Endometrial microvascular endothelial cells (primary cell): ENCODE measurements around the gene NID2. TPM values are rescaled to one million over a fixed set of nuclear protein-coding genes. Genes with fewer than 3 reads are reported as not detected.

Experiments used
- in situ Hi-C: cut with HindIII; loops from 2 replicates; pipeline ENCODE4 v1.10.0; 2017; ENCODE audit warnings: low sequenced_read_pairs, low pct_unique_long_range_greater_than_20kb; ENCODE audit errors: inconsistent ontology term
- total RNA-seq: library from RNA; depleted of rRNA; stranded (reverse); fragments of >200 nt; gene quantifications from one replicate; pipeline ENCODE4 v1.2.3, GENCODE V29; 2015; ENCODE audit errors: inconsistent ontology term

Gene NID2
- total RNA-seq, 1 donor from 2014 or later, result 3.9 TPM

DNA sequence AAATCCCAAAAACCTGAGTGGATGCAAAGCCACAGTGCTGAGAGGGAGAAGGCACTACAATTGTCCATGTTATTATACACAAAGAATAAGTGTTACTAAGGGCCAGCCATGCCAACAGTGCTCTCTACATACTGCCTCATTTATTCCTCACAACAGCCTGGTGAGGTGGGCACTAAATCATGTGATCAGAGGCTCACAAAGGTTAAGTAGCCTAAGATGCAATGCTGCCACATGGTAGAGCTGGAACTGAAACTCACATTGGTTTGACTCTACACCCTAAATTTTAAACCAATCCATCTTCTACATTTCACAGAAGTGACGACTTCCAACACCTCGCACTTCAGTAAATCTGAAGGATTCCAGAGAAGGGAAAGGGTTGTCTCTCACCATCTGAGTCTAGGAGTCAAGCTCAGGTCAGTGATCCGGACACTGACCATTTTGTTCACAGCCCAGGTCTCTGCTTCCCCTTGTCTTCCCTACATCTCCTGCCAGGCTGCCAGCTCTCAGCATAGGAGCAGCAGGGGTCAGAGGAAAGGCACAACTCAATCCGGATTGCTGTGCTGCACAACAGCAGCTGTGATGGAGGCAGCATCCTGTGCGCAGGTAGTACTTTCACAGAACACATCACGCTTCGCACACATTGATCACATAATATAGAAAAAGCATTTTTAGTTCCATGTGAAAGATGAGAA is 29.6 kb downstream of the NID2 start:
- in situ Hi-C loops, result no loop called here

DNA sequence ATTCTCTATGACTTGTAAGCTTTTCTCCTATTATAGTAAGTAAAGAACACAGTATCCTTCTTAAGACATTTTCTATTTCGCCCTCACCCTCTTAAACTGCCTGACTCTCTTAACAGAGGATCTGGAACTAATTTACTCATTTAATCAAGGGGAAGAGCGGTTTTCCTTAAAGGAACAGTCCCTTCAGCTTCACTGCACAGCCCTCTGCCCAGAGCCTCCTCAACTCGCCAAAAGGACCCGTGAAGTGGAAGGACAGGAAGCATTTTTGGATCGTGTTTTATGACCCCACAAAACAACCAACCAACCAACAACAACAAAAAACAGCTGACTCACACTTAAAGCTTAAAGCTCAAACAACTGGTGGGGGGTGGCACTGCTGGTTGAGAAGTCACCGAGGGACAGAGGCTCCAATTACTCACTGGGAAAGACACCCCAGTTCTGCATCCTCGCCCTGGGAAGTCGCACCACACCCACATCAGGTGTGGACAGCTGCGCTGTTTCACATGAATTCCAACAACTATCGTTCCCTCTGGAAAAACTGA is 35.7 kb downstream of the NID2 start:
- in situ Hi-C loops, result no loop called here

DNA sequence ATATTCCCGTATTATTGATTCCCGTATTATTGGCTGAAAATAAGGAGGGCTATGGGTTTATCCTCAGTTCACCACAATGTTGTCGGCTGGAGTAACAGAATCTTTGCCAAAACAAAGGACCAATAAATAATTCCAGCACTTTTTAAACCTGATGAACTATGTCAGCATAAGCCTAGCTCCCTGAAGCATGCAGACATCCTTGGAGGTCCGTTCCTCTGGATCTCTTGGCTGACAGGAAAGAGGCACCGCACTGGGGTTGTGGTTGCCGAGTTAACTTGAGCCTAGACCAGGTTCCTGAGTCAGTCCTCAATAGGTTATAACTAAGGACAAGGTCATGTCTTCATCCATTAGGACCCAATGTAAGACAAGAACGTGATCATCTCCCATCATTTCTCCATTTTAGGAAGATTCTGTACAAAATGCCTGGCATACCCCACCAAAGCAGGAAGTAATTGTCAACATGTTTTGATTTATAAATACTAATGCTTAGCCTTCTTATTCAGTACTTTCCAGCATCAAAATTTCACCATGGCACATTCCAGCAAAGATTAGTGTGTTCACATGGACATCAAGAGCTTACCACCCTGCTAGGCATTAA is 36.6 kb downstream of the NID2 start:
- in situ Hi-C loops, result no loop called here

DNA sequence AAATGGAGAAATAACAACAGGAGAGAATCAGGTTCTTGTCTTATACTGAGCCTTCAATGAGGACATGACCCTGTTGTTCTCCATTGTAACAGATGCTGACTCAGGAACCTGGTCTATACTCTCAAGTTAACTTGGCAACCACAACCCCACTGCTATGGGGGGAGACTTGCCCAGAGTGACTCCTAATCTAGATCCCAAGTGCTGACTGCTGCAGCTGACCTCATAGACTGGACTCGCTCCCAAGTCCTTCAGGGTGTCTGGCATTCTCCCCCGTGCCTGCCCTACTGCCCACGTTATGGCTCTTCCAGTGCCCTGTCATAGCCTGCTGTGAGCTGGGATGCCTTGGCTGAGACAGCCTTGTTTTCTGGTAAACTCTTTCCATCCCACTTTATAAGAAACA is 37.1 kb downstream of the NID2 start:
- in situ Hi-C loops, result no loop called here

DNA sequence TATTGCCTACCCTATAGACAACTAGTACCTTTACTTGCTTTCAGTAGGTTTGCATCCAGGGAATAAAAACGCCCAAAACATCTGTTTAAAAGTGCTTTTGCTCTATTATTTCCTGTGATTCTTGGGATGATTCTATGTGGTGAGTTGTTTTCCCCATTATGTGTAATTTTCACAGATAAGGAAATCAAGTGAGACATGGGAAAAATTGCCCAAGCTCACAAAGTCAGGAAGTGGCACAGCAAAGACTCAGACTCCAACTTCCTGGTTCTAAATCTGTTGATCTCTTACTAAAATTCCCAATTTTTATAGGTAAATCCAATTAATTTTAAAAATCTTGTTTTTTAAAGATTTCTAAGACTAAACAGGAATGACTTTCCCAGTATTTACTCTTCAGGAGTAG is 39.0 kb downstream of the NID2 start:
- in situ Hi-C loops, result no loop called here

DNA sequence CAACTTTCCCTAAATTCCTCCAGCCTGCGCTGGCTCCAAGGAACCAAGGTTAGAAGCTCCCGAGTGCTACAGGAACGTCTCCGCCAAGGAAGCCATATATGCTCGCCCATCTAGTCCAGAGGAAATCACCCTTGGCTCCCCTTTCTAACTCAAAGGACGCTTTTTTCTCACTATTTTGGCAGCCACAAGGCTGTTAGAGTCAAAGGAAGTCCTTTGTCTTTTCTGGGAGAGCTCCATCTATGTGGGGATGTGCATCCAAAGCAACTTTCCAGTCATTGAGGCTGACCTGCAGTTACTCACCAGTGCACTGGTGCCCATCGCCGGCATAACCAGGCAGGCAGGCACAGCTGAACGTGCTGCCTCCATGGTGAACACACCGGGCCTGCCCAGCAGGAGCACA is 42.0 kb downstream of the NID2 start:
- in situ Hi-C loops, result no loop called here

DNA sequence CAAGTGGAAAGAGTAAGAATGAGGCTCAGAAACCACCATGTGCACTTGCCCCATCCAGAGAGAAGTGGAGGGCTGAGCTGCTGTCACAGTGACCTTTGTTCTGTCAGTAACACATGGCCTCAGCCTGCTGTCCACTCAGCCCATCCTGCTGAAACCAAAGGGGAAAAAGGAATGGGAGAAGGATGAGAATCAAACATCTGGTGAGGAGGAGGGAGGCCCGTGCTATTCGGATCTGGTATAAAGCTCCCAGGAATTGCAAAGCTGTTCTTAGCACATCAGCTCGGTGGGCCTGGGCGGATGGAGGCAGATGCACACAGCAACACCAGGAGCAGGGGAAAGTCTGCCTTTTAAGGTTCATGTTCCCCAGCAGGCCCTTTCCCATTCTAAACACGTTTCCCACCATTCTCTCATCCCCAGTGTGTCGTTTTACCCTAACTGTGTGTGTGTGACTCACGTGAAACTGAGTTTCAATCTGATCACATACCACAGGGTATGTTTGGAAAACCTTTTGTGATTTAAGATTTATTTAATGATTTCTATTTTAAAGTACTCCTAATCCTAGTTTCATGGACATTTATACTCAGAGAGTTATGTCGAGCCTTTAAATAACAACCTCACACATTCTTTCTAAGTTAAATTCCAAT is 42.7 kb downstream of the NID2 start:
- in situ Hi-C loops, result no loop called here

DNA sequence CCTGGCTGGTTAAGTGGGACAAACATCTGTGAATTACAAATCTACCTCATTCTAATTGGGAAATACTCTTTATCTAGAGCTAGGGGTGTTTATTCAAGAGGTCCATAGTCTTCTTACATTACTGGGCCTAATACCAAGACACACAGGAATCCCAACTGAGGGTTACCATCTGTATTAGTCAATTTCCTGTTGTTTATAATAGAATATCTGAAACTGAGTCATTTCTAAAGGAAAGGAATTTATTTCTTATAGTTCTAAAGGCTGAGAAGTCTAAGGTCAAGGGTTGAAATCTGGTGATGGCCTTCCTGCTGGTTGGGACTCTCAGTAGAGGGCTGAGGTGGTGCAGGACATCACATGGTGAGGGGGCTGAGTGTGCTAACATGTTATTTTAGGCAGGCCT is 43.5 kb downstream of the NID2 start:
- in situ Hi-C loops, result no loop called here

DNA sequence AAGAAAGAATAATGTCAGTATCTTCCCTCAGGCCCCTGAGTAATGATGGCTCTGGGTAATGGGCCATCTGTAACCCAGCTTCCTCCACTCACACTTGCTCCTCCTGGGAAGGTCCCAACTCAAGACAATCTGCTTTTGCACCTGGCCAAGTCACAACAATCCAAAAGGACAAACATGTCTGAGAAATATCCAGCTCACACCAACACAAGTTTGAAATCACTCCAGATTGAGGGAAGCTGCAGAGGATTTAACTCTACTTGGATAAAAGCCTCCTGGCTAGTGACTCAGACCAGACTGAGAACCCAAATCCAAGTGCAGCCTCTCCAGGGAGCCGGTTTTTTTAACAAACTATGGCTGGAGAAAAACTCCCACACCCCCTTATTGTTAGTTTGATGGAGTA is 45.3 kb downstream of the NID2 start:
- in situ Hi-C loops, result loop anchor here (25.0 kb wide), 1 partner anchor 1086 kb away; the partner anchor contains the start of gene PYGL

DNA sequence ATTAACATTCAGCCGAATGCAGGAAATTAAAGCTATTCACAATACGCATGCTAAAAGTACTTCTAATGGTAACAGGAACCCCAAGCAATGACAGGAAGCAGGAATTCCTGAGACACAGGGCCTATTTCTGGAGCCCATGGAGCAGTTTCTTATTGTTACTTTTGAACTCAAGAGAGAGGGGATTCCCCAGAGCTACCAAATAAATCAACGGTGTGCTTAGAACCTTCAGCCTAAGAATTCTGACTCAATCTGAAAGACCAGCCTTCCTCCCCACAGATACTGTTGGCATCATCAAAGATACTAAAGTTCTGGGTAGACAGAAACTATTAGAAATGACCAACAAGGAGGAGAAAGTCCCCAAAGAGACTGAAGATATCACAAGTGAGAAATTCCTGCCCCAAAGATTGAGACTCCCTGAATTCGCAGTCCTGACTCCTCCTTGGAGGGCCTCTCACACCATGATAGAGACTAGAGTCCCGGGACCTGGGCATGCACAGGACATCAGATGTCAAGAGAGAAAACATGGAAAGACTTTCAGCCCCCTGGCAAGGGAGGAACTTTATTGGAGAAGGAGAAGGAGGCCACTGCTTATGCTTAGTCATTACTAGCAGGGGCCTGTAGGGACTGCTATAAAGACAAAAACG is 46.8 kb downstream of the NID2 start:
- in situ Hi-C loops, result loop anchor here (25.0 kb wide), 1 partner anchor 1085 kb away; the partner anchor contains the start of gene PYGL

DNA sequence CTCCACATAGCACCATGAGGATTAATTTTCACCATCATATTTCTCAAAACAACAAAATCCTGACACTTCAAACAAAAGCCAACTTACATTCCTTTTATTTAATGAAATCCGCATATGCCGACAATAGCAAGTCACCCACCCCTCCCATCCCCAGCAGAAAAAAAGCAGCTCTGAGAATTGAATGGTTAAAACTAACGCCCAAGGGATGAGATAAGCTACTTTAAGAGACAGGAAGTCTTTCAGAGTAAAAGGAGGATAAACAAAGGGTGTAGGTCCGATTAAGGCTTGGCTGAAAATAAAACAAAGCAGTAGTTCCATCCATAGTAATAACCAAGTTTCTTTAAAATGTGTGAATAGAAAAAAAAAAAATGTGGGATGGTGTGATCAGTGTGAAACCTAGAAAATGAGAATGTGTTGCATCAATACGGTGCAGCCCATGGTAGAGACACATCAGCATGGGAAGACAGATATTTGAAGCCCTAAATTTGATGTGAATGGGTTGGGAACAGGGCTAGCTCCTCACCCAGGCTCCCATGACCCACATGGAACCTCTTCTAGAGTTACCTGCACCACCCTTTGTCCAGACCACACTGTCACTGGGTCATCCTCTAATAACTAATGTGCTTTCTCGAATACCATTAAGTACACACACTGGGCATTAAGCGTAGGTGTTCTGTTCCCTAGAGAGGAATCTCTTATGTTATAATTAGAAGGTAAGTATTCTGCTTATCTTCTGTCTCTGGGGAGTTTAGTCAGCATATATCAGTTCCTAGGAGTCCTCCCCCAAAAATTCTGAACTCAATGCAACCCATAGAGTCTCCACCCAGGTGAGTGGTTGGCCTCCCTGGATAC is 47.8 kb downstream of the NID2 start:
- in situ Hi-C loops, result loop anchor here (25.0 kb wide), 1 partner anchor 1084 kb away; the partner anchor contains the start of gene PYGL

DNA sequence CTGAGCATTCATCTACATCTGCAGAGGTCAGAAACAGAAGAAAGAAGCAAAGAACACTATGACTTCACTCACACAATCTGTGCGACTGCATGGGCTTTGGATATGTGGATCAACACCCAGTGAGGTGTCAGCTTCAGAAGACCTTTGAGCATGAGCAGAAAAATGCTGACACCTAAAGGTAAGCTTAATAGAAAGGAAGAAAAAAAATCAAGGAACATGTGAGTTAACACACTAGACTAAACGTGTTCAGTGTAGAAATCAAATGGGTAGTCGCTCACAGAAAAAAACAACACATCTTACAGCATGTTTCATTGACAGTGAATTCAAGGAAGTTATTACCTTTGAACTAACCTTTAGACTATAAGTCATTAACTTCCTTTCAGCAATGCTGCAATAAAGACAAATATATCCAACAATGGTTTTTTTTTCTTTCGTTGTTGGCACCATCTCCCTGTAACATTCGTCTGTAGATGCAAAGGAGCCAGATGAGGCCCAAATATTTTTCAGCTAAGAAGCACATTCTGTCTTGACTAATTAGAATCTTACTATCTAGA is 48.6 kb downstream of the NID2 start:
- in situ Hi-C loops, result loop anchor here (25.0 kb wide), 1 partner anchor 1083 kb away; the partner anchor contains the start of gene PYGL

DNA sequence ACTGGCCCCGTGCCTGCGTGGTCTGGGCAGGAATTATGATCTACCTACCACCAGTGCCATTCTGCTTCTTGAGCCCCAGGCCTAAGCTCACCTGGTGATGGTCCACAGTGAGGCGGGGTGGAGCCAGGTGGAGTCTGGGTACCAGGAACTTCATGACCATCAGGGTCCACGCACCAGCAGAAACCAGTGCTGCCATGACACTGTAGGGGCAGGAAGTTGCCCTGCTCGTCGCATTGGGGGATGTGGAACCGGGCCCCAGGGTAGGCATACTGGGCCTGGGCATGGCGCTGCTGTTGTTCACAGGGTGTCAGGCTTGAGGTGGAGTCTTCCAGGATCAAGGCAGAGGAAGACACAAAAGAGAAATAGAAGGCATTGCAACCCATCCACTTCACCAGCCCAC is 49.9 kb downstream of the NID2 start:
- in situ Hi-C loops, result loop anchor here (25.0 kb wide), 1 partner anchor 1082 kb away; the partner anchor contains the start of gene PYGL

DNA sequence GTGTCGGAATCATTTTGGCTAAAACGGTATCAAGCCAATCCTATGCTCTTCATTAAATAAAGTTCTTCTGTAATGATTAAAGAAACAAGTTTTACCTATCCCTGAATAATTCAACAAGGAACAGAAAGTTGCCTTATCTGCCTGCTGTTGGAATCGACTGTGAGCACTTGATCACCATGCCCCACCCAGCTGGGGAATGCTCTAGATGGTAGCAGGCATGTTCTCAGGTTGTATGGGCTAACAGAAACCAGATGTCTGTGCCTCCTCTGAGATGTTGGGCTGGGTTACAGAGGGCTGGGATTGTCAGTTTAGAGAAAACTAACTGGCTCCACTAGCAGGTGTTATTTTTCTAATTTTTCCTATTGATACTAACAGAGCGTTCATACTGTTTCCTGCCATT is 50.6 kb downstream of the NID2 start:
- in situ Hi-C loops, result loop anchor here (25.0 kb wide), 1 partner anchor 1081 kb away; the partner anchor contains the start of gene PYGL

DNA sequence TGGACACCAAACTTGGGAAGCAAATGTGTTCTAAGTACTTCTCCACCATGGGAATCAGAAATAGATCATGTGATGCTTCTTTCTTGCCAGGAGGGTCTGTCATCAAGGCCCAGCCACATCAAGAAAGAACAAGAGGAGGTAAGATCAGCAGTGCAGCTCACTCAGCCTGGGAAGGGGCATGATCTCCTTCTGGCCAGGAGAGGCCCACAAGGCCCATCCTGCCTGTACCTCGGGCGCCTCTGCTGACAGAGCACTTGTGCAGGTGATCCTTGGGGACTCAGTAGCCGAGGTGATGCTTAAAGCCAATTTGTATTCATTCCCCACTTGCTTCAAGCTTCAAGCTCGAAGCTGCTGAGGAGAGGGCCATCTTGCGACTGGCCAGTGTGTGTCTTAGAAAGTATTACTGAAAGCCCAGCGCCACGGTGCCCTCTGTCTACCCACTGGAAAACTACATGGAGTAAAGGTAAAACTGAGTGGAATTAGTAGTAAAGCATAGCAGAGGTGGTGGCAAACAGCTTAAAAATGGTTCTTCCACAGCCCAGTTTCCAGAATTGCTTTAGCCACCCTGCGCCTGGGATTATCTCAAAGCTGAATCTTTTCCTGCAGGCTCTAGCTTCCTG is 53.3 kb downstream of the NID2 start:
- in situ Hi-C loops, result loop anchor here (25.0 kb wide), 1 partner anchor 1078 kb away; the partner anchor contains the start of gene PYGL

DNA sequence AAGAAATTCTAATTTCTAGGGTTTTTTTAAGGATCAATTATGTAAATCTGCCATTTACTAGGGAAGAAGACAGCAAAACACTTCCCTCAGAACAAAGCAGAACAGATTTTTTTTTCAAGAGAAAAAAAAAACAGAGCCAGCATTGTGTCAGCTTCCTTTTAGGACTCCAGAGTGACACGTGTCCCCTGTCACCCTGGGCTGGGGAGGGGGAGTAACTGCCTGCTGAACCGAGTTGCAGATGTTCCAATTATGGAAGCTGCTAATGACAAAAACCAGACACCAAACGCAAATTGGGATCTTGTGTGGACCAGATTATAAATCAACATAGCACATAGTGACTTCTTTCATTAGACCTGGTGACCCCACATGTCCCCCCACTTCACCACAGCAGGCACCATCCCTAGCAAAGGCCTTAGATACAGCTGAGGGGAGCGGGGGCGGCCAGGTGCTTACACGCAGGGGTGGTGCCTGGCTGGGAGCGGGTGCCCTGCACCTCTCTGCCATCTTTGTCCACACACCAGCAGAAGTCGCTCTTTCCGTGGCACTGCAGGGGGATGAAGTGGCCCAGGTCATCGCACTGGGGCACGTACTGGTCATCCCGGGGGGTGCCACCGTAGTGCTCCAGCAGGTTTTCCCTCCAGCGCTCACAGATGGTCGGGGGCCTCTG is 54.1 kb downstream of the NID2 start:
- in situ Hi-C loops, result loop anchor here (25.0 kb wide), 1 partner anchor 1077 kb away; the partner anchor contains the start of gene PYGL
